IPS-NIHi11 (cell line): ENCODE results near the gene CEP112.
A peak's percentile ranks its signal among the peaks of the same experiment; 100 is the strongest.

Experiments
- DNase-seq: peaks from one replicate; pipeline ENCODE4 v3.0.0; 2012; ENCODE audit warnings: mixed read lengths, low spot score

Gene CEP112

DNA sequence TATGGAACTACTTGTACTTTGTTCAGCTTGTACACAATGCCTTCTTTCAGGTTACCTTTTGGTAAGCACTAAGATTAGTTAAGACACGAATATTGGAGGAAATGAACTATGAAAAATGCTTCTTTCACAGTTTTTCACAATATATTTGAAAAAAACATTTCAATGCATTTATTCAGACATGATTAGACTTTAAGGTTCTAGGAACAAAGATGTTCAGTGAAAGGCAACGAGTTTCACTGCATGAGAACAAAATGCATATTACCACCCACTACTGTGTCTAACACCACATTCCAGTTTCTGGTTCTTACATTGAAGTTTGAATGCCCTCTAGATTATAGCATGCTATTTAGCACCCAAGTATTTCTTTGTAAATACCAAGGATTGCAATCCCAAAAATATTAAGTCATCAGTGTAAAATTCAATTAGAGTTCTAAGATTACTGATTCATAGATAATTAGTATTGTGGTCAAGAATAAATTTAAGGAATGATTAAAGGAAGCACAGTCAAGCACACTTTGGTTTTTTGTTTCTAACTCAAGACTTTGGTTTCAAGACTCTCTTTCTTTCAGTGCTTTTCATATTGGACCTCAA lies 261.7 kb downstream of the CEP112 start:
- DNase-seq, result no peak

DNA sequence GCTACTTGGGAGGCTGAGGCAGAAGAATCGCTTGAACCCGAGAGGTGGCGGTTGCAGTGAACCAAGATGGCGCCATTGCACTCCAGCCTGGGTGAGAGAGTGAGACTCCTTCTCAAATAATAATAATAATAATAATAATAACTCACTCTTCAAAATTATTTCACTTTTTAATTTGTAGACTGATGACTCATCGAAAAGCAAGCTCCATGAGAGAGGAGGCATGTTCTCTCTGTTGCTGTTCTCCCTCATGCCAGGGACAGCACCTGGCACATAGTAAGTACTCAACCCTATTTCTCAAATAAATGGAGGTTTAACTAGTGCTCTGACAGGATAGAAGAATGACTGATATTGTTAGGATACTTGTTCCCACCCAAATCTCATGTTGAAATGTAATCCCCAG lies 265.3 kb downstream of the CEP112 start:
- DNase-seq, result no peak

DNA sequence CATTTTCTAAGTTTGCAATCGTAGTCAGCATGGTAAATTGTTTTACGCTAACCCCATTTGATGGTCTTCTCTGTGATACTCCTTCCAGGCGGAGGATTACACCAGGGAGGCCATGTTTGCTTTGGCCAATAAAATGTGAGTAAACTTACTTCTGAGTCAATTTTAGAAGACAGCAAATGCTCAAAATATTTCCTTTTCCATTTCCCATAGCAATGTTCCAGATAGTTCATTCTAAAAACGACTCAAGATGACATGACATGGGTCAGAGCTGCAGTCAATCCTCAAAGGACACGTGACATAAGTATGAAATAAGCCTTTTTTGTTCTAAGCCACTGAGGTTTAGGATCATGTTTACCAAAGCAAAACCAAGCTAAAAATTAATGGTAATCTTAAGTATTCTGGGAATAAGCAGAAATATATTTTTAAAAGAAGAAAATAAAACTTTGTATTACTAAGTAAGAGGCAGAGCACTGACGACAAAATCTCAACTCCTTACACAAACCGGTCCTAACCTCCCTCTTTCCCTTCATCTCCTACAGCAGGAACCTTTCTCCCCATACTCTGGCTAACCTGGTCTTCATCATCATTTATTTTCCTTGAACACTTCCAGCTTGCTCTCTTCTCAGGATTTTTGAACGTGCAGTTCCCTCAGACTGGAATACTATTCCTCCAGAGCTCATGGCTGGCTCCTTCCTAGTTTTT lies 266.2 kb downstream of the CEP112 start:
- no peak for DNase-seq

DNA sequence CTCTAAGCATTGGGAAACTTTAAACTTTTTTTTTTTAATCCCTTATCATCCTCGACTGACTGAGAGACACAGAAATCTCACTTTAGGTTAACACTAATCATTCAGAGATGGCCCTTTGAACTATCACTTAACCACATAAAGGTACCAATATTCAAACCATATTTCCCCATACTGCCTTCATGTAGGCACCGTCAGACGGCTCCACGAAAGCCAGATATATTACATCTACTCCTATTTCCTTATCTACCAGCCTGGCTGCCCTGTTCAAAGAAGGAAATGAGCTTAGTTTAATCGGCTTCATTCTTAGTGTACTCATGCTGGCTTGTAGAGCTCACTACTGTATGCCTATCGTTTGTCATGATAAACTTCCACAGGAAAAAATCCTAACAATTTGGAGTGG lies 270.9 kb downstream of the CEP112 start:
- no peak for DNase-seq

DNA sequence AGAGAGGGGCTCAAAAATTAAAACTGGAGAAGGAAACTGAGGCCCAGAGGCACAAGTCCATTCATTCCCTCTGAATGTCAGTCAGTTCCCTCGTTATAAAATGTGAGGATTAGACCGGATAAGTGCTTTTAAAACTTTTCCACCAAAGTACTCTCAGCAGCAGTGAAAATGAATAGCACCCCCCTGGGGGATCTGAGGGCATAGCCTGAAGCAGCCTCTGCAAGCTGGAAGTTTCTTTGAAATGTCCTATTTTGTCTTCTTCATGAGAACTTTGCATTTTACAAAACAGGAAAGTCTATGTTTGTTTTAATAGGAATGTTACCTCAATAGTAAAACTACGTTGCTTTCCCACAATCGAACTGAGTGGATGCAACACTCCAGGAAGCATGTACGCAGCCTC lies 273.0 kb downstream of the CEP112 start:
- DNase-seq, result peak; percentile 37

DNA sequence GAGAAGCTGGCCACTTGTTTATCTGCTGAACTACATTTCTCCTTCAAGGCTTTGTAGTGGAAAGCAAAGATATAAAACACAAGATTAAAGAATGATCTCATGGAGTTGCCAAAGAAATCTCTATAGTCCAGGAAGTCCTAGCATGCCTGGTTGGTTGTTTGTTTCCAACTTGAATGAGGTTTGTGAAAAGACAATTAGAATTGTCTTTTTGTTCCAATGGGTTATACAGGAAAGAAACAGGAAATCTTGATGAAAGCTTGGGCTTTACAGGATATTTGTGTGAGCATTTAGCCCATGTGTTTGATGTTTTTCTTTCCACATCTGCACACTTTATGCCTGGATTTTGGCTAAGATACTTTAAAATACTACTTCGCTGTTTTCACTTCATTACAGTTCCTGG lies 273.4 kb downstream of the CEP112 start:
- DNase-seq, result no peak

DNA sequence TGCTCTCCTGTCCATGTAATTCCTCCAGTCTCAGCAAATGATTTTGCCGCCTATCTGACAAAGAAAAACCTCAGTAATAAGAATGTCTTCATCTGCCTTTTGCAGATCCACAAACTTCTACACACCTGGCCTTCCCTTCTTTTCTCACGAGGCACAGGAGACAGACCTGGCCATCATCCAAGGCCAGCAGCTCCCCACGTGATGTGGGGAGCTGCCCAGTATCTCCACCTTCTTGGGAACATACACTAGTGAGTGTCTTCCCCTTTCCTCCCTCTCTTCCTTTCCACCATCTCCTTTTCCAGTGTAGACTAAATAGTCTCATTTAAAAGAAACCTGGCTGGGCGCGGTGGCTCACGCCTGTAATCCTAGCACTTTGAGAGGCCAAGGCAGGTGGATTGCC lies 274.4 kb downstream of the CEP112 start:
- DNase-seq, result no peak

DNA sequence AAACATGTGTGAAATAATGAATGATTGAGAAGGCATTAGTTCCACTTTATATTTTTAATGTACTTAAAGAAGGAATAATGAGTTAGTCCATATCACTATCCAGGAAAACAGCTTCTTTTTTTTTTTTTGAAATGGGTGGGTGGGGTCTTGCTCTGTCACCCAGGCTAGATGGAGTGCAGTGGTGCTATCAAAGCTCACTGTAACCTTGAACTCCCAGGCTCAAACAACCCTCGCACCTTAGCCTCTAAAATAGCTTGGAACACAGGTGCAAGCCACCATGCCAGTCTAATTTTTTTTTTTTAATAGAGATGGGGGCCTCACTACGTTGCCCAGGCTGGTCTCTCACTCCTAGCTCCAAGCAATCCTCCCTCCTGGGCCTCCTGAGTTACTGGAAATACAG lies 275.5 kb downstream of the CEP112 start:
- no peak for DNase-seq

DNA sequence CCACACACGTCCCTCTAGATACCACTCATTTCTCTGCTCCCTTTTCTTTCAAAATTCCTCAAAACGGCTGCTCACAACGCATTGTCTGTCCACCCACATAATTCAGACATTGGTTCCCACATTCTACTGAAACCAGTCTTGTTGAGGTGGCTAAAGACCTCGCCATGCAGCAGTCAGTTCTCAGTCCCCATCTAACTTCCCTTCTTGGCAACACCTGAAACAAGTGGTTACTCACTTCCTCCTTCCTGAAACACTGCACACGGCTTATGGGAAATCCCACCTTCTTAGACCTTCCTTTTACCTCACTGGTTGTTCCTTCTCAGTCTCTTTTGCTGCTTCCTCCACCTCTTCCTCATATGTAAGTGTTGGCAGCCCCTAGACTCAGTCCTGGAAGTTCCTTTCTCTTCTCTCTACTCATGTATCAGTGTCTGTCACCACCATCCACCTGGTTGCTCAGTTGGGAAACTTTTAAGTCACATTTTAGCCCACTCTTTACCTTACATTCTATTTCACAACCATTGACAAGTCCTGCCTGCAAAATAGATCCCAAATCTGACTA lies 277.1 kb downstream of the CEP112 start:
- no peak for DNase-seq

DNA sequence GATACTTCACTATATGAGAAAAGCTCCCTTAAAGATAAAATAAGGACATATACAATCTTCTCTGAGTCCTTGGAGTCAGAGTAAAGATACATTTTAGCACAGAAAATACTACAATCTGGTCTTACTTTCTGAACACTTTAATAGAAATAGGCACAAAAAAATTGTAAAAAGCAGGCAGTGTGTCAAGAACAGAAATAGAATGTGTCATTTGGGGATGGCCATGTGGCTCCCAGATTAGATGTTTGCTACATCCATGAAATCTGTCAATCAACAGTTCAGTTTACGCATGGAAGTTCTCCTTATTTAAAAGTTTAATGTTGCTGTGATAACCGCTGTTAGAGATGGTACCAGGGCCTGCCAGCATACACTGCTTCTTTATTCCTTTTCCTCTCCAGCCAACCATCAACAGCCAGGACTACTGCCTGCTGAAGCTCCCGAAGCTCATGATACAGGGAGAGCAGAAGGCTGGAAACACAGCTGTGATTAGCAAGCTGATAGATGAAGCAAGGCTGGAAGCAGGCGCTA lies 278.5 kb downstream of the CEP112 start:
- DNase-seq, result no peak

DNA sequence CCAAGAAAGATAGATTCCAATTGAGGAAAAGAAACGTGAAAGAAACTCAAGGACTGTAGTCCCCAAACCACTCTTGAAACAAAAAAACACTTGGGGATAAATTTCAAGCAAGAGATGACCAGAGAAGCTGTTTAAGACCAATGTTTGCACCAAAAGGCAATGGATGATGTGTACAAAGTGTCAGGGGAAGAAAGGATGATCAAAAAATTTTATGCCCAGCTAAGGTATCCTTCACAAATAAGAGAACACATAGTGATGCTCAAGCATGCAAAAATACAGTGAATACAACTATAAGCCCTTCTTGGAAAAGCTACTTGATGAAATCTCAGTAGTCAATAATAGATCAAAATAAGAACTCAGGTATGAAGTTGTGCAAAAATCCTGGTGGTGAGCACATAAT lies 281.1 kb downstream of the CEP112 start:
- DNase-seq, result no peak

DNA sequence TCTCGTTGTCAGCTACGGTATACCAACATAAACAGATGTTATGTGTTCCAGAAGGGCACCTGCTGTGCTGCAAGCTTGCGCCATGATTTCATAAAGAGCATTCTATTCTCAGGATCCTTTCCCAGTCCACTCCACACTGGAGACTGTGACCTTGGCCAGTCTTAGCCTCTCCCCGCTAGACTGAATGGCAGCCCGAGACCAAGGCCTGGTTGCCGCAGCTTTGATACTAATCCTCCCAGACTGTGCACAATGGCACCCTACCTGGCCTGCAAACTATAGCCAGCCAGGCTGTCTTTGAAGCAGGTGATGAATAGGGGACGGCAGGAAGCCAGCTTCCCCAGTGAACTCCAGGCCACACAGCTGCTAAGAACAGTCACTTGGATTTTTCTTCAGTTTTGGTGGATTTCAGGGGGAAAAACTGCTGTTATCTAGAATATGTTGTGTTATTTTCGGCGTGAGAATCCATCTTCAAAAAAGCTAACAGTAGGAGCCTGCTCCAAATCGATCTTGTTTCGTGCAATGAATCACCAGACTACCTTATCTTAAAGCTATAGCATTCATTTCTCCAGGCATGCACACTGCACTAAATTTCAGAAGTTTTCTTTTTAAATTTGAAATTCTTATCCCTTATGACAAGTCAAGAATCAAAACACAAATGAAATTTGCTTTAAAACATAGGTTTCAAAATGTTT lies 289.0 kb downstream of the CEP112 start:
- DNase-seq, result peak; percentile 52

DNA sequence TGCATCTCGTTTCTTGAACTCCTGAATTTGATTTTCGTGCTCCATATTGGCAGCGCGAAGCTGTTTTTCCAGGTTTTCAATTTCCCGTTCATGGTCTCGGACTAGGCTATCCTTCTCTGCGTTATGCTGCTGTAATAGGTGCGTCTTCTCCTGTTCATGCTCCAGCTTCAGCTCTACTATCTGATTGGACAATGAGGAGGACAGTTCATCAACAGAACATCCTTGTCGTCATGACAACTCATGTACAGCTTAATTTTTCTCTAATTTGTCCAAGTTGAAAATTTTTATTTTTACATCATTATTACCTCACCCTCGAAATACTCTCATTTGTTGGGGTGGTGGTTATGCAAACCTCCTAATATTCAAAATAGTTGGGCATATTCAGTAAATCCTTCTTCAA lies 289.8 kb downstream of the CEP112 start:
- no peak for DNase-seq

DNA sequence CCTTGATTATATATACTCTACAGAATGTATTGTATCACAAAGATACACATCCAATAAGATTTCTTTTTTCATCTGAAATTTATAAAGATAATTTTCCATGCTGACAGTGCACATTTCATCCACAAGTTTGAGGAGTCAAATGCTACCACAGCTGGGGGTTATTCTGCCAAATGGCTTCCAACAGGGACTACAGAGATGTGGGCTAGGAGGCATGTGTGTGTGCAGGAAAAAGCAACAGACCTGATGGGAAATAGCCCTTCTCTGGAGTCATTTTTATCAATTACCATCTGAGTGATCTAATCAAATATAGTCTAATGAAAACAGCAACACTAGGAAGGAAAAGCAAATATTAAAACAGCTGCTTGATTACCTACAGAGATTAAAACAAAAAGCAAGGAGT lies 290.5 kb downstream of the CEP112 start:
- DNase-seq, result no peak

DNA sequence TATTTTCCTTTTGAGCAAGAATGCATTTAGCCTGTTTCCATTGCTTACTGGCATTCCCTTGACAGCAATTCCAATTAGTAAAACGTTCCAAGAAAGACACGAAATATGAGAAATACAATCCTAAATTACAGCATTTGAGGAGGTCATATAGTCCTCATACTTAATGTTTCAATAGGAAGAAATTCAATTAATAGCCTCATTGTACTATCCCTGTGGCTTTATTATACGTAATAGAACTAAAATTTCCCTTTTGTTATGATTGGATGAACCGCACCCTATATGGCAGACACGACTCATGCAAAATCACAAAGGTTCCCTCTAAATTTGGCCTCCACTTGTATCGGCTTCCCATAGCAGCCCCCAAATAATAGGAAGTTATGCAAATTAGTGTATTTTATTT lies 291.7 kb downstream of the CEP112 start:
- DNase-seq, result no peak

DNA sequence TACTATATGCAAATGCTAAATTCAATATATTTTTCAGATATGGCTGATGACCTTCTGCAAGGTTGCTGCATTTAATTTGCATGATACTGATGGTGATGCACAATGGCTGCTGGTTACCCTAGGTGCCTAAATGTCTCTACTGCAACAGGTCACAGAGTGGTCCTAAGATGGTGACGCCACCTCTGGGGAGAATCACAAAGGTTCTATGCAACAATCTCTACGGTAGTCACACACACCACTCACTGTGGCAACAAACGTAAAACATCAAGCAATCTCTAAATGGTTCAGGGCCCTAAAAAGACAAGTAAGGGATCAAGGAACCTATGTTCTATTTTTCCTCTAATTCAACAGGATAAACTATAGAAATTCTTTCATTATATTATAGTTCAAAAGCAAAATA lies 293.3 kb downstream of the CEP112 start:
- DNase-seq, result no peak

DNA sequence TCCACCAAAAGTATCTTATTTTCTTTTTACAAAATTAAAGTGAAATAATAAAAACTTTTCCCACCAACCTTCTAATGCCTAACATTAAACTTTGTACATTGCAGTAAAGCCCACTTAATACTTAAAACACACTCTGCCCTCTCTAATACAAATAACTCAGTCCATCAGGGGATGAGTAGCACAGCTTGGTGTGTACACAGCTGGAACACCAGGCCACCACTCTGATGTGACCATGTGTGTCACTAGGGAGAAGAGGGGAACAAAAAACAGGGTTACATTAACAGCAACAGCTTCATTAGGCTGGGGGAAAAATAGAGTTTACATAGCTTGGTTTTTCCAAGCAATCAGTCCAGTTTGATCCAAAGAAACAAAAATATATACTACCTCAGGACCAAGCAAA lies 295.0 kb downstream of the CEP112 start:
- no peak for DNase-seq

DNA sequence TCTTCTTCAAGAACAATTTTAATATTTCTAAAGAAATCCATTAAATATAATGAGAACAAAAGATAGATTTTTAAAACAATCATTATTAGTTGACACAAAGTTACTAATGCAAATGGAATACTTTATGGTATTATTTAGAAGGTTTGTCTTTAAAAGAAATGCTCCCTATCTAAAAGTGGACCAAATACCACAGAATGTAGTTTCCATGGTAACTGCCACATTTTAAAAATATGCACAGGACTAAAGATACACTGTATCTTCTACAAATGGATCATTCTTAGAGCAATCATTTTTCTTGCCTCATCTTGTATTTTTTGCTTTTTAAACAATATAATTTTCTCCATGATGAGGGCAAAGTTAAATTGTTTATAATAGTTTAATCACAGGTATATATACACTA lies 296.0 kb downstream of the CEP112 start:
- no peak for DNase-seq

DNA sequence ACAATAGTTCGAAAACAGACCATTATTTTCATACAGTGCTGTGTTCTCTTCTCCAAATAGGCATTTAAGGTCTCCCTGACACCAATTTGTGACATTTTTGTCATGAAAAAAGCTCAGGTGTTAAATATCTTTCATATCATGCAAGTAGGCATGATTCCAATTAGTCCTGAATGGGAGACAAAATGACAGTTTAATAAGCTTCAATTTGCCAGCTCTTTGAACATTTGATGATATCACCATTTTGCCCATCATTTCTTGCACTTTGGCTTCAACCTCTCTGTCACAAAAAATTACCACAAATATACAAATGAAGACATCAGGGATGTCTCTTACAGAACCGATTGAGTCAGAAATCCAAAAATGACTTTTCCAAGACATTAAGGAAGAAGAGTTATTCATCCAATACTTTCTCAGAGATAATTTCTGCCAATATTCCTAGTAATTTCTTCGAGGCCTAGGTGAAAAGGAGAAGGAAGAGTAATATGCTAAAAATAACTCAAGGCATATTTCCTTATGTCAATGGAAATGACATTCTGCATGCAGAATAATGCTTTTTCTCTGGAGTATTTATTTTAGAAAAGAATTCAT lies 298.1 kb downstream of the CEP112 start:
- DNase-seq, result no peak

DNA sequence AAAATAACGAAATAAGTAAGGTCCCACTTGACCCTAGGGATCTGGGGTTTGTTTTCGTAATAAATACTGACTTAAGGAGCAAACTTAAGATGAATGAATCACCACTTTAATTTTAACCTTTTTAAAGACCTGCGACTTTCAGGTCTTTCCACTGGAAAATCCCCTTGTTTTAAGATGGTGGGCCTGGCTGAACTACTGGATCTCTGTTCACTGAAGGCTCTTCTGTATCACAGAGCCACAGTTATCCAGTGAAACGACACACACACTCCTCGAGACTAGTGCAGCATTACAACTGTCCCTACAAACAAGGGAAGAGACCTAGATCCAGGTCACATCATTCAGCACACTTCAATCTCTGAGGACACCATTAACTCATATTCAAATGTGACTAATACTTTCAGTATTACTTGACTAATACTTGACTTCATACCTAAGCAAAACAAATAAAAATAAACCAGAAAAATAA lies 299.0 kb downstream of the CEP112 start:
- no peak for DNase-seq

DNA sequence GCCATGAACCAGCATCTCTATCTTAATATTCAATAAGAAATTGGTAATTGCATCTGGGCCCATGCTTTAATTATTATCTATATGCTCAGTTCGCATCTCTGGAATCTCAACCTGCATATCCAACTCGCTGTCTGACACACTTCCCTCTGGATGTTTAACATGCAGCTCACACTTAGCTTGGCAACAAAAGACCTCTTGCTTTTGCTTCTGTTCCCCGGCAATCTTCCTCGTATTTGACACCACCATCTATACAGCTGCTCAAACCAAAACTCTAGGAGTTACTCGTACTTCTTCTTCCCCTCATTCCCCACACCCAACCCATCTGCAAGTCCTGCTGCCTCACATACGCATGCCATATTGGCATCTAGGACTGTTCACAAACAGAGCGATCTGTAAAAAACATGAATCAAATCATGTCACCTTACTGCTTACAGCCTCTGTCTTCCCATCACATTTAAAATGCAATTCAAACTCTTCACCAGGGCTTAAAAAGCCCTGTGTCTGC lies 300.6 kb downstream of the CEP112 start:
- no peak for DNase-seq

DNA sequence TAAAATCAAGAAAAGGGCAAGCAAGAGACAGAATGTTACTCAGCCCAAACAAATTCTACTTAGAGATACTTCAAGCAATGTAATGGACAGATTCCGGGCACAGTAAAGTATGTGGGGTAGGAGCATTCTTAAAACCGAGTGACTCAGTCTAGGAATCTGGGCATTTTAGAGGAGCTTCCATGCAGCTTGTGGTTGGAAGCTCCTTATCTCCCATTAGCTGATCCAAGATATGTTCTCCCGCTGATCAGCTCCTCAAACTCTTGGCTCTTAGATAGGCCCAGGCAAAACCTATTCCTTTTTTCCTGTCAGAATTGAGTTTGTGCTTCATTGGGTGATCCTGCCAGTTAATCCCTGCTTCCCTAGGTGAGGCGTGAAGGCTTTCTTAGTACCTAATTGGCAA lies 303.3 kb downstream of the CEP112 start:
- DNase-seq, result no peak
